Central memory CD4-positive, alpha-beta T cell (primary cell): ENCODE data around the gene FSTL4.

Experiments used
- DNase-seq: peaks from one replicate; pipeline ENCODE4 v3.0.0; 2022

Gene FSTL4

DNA sequence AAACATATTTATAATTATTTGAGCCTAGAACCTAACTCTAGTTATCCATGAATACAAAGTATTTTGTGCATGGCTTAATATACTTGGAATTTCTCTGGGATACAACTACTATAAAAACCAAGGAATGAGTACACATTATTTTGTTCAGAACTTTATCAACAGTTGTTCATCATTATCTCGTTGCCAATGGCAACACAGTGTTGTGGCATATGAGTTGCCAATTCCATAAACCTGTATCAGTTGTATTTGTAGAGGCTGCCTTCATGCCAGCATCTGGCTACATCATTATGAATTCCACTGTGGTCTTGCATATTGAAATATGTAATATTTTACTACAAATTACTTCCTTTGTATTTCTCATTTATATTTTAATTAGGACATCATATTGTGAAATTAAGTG is 250.4 kb downstream of the FSTL4 start:
- no peak for DNase-seq

GRCh38 chr5:133360693-133361472 is 251.5 kb downstream of the FSTL4 start:
- DNase-seq, result no peak

GRCh38 chr5:133359861-133360260 is 252.5 kb downstream of the FSTL4 start:
- no peak for DNase-seq

- DNase-seq, result no peak
These were observed 254.1 kb downstream of the FSTL4 start for GRCh38 chr5:133358271-133358670.

DNA sequence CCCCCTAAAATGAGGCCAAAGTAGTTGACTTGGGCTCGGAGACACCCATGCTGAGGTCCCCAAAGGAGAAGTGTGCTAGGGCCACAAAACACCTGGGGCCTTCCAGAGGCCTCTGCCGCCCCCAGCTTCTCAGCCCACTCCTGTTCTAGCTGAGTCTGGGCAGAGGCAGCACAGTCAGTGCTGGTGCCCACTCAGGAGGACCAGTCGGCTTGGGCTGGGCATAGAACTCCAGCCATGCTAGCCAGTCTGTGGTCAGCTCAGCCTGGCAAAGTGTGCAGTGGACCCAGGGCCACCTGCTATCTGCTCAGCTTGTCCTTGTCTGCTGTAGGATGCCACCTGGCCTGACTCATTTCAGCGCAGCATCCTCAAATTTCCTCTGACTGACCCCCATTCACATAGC is 254.6 kb downstream of the FSTL4 start:
- no peak for DNase-seq

DNA sequence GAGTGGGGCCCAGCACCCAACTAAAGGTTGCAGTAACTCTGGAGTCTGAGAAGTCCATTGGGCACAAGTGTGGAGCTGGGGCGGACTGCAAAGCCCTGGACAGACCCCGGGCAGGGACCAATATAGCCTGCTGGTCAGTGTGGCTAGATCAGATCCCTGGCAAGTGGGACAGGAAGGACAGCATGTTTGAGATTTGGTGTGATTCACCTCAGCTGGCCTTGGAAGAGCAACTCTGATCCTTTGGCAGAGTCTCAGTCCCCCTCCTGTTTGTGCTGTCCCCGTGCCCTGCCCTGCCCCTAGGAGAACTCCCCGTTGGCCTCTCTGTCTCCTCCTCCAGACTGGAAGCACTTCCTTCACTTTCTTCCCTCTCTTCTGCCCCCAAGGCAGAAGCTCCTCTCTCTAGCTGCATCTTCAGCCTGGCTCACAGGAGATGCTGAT is 255.3 kb downstream of the FSTL4 start:
- DNase-seq, result no peak

DNA sequence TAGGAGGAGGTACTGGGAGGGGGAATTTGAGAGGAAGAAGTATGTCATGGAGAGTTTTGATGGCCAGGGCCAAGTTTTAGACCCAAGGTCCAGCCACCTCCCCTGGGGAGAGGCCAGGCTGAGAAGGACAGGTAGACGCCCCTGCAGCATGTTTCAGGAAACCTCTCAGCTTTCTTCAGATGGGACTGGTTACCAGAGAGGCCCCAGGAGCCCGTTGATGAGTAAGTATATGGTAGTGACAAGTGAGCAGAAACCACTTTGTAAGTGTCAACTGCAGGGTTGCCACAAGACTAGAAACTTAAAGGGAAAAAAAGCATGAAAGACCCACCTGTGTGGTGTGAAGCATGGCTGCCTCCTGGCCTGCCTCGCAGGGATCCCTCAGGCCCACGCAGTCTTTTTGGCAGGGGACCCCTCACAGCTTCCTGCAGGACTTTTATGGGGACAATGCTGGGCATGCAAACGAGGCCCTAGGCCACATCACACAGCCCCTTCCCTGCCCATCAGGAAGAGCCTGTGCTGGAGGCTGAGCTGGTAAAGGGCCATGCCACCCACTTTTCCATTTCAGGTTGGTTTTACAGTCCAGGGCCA is 255.9 kb downstream of the FSTL4 start:
- no peak for DNase-seq

DNA sequence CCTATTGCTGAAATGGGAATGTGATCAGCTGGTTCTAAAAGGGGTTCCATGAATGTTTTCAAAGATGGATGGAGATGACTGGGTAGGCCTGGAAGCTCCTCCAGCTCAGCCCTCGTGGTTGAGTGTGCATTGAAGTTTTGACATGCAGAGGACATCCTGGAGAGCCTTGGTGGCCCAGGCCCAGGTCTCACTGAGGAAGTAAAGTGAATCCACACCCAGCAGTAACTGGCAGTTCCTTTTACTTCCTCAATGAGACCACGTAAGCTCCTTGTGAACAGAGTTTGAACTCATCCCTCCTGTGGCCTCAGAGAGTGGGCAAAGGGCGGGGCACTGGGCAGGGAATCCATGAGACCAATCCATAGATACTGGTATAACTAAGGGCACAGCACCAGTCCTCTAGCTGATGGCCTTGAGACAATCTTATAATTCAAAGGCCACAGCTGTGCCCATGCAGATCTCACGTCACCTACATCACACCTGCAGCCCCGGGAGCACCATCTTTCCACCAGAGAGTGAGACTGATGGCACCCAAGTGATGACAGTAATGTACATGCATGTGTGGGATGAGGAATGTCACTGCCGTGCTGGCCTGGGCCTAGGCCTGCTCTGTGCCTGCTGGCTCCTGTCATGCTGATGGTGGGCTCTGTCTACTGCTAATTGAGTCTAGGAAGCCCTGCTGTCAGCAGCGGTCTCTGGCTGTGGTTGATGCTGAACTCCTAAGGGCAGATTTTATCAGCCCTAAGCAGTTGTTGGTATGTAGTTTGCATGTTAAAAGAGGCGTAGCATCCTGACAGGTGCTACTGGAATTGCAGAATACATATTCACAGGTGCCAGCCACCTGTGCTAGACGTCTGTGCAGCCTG is 257.8 kb downstream of the FSTL4 start:
- no peak for DNase-seq

GRCh38 chr5:133353741-133354140 is 258.6 kb downstream of the FSTL4 start:
- no peak for DNase-seq

DNA sequence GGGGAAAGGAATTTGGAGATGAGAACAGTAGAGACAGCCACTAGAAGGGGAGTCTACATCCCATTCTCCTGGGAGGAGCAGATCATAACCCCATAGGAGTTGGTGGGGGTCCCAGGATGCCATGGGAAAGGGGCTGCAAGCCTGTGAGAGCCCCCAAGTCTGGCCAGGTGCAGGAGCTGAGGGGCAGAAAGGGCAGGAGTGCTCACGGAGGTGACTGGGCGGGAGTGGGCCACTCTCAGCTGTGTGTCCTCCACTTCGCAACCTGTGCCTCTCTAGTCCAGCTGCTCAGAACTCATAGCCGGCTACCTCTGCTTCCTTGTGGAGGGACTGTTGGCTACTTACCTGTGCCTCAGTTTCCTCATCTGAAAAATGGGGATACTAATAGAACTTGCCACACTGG is 263.9 kb downstream of the FSTL4 start:
- no peak for DNase-seq

DNA sequence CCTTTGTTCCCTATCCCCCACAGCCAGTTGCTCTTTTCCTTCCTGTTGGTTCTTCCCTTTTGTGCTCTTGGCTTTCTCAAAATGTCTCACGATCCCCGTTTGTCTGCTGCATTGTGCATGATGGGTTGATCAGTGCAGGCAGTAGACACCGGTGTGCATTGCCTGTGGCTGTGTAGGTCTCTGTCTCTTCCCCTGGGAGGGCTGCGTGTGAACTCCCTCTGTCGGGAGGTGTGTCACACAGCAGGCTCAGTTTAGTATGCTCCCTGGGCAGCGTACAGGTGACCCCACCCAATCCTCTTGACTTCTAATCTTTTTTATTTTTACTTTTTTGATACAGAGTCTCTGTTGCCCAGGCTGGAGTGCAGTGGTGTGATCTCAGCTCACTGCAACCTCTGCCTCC is 265.3 kb downstream of the FSTL4 start:
- DNase-seq, result no peak

GRCh38 chr5:133344266-133344665 is 268.1 kb downstream of the FSTL4 start:
- no peak for DNase-seq

GRCh38 chr5:133343196-133343595 is 269.1 kb downstream of the FSTL4 start:
- no peak for DNase-seq

DNA sequence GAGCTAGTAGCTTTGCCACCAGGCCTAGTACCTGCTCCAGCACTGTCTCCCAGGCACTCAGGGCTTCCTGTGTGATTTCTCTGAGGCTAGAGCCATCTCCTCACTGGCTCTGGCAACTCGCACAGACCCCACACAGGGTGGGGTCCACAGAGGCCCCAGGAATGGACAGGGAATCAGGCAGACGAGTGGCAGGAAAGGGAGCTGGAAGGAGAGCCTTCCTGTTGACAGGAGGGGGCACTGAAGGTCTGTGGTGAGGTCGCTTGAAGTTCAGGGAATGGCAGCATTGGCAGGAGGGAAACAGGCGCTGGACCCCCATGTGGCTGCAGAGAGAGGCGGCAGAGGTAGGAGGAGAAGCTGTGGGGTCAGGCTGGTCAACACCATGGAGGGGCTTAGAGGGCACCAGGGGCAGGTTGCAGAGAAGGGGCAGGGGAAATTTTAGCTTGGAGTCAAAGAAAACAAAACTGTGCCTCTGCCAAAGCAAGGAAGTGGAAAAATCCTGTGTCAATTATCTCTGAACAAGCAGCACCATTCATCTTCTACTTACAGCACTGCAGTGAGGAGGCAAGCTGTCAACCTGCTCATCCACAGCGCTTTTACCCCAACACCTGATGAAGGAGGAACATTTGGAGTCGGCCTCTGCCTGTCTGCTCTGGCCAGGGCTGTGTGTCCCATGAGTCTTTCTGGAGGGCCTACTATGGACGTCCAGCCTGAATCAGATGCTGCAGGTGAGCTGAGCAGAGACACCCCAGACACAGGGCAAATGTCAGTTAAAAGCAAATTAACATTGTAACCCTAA is 270.2 kb downstream of the FSTL4 start:
- no peak for DNase-seq

- no peak for DNase-seq
These were observed 271.0 kb downstream of the FSTL4 start for GRCh38 chr5:133341296-133341695.

DNA sequence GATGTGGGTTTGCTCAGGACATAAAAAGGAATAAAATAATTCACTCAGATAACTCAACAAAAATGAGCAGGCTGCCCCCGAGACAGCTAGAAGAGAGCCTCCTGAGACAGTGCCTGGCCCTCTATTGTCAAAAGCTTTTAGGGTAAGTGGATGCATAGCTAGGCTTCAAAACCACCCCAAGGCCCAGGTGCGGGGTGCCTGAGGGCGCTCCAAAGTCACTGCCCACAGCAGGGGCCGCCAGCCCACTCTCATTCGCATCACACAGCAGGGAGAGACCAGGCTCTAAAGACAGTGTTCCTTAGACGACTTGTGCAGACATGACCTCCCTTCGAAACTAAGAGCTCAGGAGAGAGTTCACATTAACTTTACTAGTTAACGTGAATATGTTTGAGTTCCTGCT is 271.5 kb downstream of the FSTL4 start:
- DNase-seq, result no peak

- DNase-seq, result no peak
These were observed 272.2 kb downstream of the FSTL4 start for GRCh38 chr5:133340002-133340755.

- DNase-seq, result no peak
These were observed 273.6 kb downstream of the FSTL4 start for GRCh38 chr5:133338504-133339355.

DNA sequence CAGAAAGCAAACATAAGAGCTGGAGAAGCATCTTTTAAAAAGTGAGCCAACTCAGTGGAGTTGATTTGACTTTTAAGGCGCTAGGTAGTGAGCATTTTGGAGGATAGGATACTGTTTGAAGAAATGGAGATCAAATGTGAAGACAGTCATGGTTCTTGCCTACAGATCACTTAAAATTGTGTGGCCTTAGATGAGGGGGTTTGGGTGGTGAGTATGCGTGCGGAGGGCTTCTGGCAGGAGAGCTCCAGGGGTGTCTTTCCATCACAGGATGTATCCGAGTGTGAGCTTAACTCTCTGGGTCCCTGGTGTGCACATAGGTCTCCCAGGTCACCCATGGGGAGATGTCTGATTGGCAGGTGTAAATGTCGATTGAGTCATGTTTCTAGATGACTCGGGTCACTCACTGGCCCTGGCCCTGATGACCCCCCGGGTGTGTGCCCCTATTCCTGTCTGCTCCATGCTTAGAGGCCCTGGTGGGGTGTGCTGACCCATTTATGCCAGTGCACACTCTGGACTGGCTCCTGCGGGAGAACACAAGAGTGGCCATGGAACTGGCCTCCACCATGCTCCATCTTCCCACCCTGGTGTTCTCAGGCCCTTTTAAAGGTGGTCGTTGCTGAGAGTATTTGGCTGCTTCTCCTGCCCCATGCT is 274.4 kb downstream of the FSTL4 start:
- no peak for DNase-seq

- no peak for DNase-seq
These were observed 275.4 kb downstream of the FSTL4 start for GRCh38 chr5:133336969-133337410.
